Left lobe of liver (tissue), 2 donors: ENCODE measurements around the gene GLYR1. TPM values are rescaled to one million over a fixed set of nuclear protein-coding genes. Genes with fewer than 3 reads are reported as not detected.
"Not testable (repeated sequence)": the region's sequence is repeated elsewhere in the genome, so short reads cannot be mapped to it uniquely, and the experiment has no call there.

Experiments
- ATAC-seq: fragments of 200-7000 bp; cut with Tn5 transposase; one replicate; pipeline ENCODE4 v1.9.1; 2020; ENCODE audit warnings: mild to moderate bottlenecking, moderate library complexity
- DNase-seq: peaks from one replicate; pipeline ENCODE4 v3.0.0-alpha.2; 2020; ENCODE audit warnings: low spot score
- total RNA-seq: library from RNA; stranded (reverse); gene quantifications from one replicate; pipeline ENCODE4 v1.2.1, GENCODE V29; 2021
- donor health status: DM: no; HTN: no; CAD: no; lungs with moderate emphysema.
- donor health status: DM: no; HTN: yes; CAD: no.

The GLYR1 gene
- total RNA-seq, 1 donor from 2014 or later: 47.1 TPM

GRCh38 chr16:4795181-4795827 lies 51.8 kb downstream of the GLYR1 start, which contains the start of gene SMIM22:
SMIM22 (plus strand) TSS chr16:4795369; CDS start chr16:4795735, 366 bp downstream.
- DNase-seq (no peak), ATAC-seq (peak; percentile 10)

- peak; percentile 44 for ATAC-seq
- DNase-seq: no peak
Measured at GRCh38 chr16:4792951-4793513, 54.1 kb downstream of the GLYR1 start.

GRCh38 chr16:4790871-4791270 lies 56.2 kb downstream of the GLYR1 start:
- DNase-seq (no peak), ATAC-seq (no peak)

GRCh38 chr16:4790261-4790660 lies 56.8 kb downstream of the GLYR1 start:
- DNase-seq (no peak), ATAC-seq (no peak)

- no peak for ATAC-seq
- DNase-seq: no peak
Measured at GRCh38 chr16:4788910-4789309, 58.2 kb downstream of the GLYR1 start.

- ATAC-seq (peak; percentile 68), DNase-seq (no peak)
Measured at GRCh38 chr16:4788489-4788889, 58.6 kb downstream of the GLYR1 start.

GRCh38 chr16:4787627-4788482 lies 59.2 kb downstream of the GLYR1 start, which contains the start of gene SEPTIN12:
SEPTIN12 (minus strand) TSS chr16:4788345; CDS start chr16:4787645, 700 bp downstream.
- peak; percentile 18 for ATAC-seq

GRCh38 chr16:4787068-4787467 lies 60.0 kb downstream of the GLYR1 start:
- DNase-seq: no peak
- no peak for ATAC-seq

More at GRCh38 chr16:4787627-4788482, 59.2 kb downstream of the GLYR1 start, which contains the start of gene SEPTIN12:
- no peak for DNase-seq

GRCh38 chr16:4785758-4786433 lies 61.2 kb downstream of the GLYR1 start:
- no peak for DNase-seq
- ATAC-seq: no peak

GRCh38 chr16:4784444-4784987 lies 62.6 kb downstream of the GLYR1 start:
- DNase-seq, ATAC-seq: not testable (repeated sequence)

GRCh38 chr16:4783951-4784336 lies 63.1 kb downstream of the GLYR1 start:
- no peak for DNase-seq
- ATAC-seq: no peak

GRCh38 chr16:4783251-4783950 lies 63.7 kb downstream of the GLYR1 start:
- ATAC-seq: no peak
- no peak for DNase-seq

GRCh38 chr16:4780235-4780634 lies 66.9 kb downstream of the GLYR1 start:
- DNase-seq (no peak), ATAC-seq (no peak)

GRCh38 chr16:4778050-4778392 lies 69.1 kb downstream of the GLYR1 start:
- ATAC-seq (no peak), DNase-seq (no peak)

GRCh38 chr16:4777339-4778049 lies 69.6 kb downstream of the GLYR1 start:
- no peak for DNase-seq
- ATAC-seq: no peak

- DNase-seq (no peak), ATAC-seq (no peak)
Measured at GRCh38 chr16:4776141-4776705, 70.9 kb downstream of the GLYR1 start.

- no peak for DNase-seq
- no peak for ATAC-seq
Measured at GRCh38 chr16:4775005-4775404, 72.1 kb downstream of the GLYR1 start.

GRCh38 chr16:4772351-4772750 lies 74.7 kb downstream of the GLYR1 start:
- DNase-seq: no peak
- ATAC-seq: no peak

GRCh38 chr16:4771646-4772045 lies 75.4 kb downstream of the GLYR1 start:
- no peak for DNase-seq
- ATAC-seq: no peak
